ENCODE results near the gene JOSD2. TPM values are rescaled to one million over a fixed set of nuclear protein-coding genes. Genes with fewer than 3 reads are reported as not detected.

JOSD2 gene
- polyA plus RNA-seq, 3 donors = 7.1 to 16.9 (median 13.8) TPM

GRCh38 chr19:50468818-50469217 lies 42.2 kb downstream of the JOSD2 start:
- no peak for DNase-seq (ENCODE audit: extremely low read depth in 1 of 11, low read depth in 9 of 11, low spot score in 4 of 11)

- DNase-seq (ENCODE audit: extremely low read depth in 1 of 11, low read depth in 9 of 11, low spot score in 4 of 11) = no peak
Observed at GRCh38 chr19:50467566-50467965, 43.4 kb downstream of the JOSD2 start.

GRCh38 chr19:50466706-50467039 lies 44.3 kb downstream of the JOSD2 start:
- no peak for DNase-seq (ENCODE audit: extremely low read depth in 1 of 11, low read depth in 9 of 11, low spot score in 4 of 11)

- peak in 1 of 11 donors; percentile 33 for DNase-seq (ENCODE audit: extremely low read depth in 1 of 11, low read depth in 9 of 11, low spot score in 4 of 11)
Observed at GRCh38 chr19:50465986-50466705, 44.8 kb downstream of the JOSD2 start.

- no peak for DNase-seq (ENCODE audit: extremely low read depth in 1 of 11, low read depth in 9 of 11, low spot score in 4 of 11)
Observed at GRCh38 chr19:50465000-50465399, 46.0 kb downstream of the JOSD2 start.

- DNase-seq (ENCODE audit: extremely low read depth in 1 of 11, low read depth in 9 of 11, low spot score in 4 of 11) = no peak
Observed at GRCh38 chr19:50464348-50464747, 46.6 kb downstream of the JOSD2 start.

- no peak for DNase-seq (ENCODE audit: extremely low read depth in 1 of 11, low read depth in 9 of 11, low spot score in 4 of 11)
Observed at GRCh38 chr19:50462970-50463369, 48.0 kb downstream of the JOSD2 start.

DNA sequence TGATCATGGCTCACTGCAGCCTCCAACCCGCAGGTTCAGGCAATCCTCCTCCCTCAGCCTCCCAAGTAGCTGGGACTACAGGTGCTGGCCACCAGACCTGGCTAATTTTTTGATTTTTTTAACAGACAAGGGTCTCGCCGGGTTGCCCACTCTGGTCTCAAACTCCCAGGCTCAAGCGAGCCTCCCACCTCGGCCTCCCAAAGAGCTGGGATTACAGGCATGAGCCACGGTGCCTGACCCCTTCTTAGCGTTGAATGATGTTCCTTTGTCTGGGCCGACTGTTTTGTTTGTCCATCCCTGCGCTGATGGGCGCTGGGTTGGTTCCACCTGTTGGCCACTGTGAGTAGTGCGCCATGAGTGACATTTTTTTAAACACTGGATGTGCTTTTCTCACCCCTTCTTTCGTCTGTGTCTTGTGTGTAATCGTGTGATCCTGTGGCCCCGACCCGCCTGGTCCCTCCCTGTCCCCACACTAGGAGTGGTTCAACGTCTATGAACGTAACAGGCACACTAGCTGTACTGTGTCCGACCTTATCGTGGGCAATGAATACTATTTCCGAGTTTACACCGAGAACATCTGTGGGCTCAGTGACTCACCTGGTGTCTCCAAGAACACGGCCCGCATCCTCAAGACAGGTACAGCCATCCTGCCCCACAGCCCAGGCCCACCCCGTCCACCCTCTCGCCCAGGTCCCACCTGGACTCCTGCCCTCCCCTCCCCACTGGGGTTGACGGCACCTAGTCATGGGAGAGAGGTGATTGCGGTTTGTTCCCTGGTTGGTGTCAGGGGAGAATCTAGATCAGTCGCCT lies 49.7 kb downstream of the JOSD2 start:
- peak in 5 of 11 donors; percentile 35 to 57 (median 53) for DNase-seq (ENCODE audit: extremely low read depth in 1 of 11, low read depth in 9 of 11, low spot score in 4 of 11)

- peak in 1 of 11 donors; percentile 28 for DNase-seq (ENCODE audit: extremely low read depth in 1 of 11, low read depth in 9 of 11, low spot score in 4 of 11)
Observed at GRCh38 chr19:50460161-50460765, 50.7 kb downstream of the JOSD2 start.

DNA sequence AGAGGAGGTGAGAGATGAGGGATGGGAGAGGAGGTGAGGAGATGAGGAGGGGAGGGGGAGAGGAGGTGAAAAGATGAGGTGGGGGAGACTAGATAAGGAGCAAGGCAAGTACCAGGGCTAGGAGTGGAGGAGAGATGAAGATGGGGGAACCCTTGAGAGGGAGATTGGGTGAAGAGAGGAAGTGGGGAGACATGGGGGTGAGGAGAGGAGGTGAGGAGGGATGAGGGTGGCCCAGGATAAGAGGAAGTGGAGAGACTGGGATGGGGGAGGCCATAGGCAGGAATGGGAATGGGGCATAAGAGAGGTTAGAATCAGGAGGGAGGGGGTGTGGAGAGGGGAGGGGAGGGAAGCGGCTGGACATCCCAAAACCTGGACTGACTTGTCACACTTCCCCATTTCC lies 51.4 kb downstream of the JOSD2 start:
- DNase-seq (ENCODE audit: extremely low read depth in 1 of 11, low read depth in 9 of 11, low spot score in 4 of 11) = no peak

- no peak for DNase-seq (ENCODE audit: extremely low read depth in 1 of 11, low read depth in 9 of 11, low spot score in 4 of 11)
Observed at GRCh38 chr19:50459067-50459456, 51.9 kb downstream of the JOSD2 start.

DNA sequence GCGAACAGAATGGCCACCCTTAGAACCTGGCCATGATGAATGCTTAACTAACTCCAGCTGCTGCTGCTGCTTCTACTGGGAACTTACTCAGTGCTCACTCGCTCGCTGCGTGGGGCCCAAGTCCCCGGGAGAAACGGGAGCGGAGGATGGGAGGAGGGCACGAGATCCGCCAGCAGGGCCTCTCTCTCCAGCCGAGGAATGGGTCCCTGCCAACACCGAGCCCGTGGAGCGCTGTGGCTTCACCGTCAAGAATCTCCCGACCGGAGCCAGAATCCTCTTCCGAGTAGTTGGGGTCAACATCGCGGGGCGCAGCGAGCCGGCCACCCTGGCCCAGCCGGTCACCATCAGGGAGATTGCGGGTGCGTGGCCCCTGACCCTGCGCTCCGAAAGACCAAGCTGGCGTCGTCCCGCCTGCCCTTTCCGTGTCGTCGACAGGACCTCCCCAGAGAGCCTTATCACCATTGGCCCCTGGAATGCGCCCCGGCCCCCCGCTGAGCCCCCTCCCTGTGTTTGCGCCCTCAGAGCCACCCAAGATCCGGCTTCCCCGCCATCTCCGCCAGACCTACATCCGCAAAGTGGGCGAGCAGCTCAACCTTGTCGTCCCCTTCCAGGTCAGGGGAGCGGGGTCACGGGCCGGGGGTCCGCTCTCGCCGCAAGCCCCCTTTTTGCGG lies 52.5 kb downstream of the JOSD2 start:
- DNase-seq (ENCODE audit: extremely low read depth in 1 of 11, low read depth in 9 of 11, low spot score in 4 of 11) = peak in 1 of 11 donors; percentile 27

DNA sequence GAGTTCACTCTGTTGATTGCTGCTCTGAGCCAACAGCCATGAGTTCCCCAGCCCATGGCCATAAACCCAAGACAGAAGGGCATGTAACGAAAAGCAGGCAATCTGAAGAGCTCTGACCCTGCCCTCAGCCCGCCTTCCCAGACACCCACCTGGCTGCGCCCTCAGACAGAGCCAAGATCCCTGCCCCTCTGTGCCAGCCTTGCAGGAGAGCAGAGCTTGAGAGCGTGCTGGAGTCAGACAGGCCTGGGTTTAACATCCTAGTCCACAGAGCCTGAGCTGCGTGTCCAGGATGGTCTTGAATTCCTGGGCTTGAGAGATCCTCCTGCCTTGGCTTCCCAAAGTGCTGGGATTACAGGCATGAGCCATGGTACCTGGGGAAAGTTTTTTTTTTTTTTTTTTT lies 53.7 kb downstream of the JOSD2 start:
- DNase-seq (ENCODE audit: extremely low read depth in 1 of 11, low read depth in 9 of 11, low spot score in 4 of 11) = no peak

Other genes starting within 250 kb of the JOSD2 start
- gene KCNC3, start 181.8 kb downstream of the JOSD2 start, polyA plus RNA-seq (ENCODE audit: insufficient read length in 3 of 3) = 10 to 100 TPM; 35.0 to 71.8 (median 41.6) TPM
- gene NAPSA, start 145.6 kb downstream of the JOSD2 start, polyA plus RNA-seq (ENCODE audit: insufficient read length in 3 of 3) = 10 to 100 TPM in 1 of 3 donors, 1 to 10 TPM in 2; 9.3 to 15.3 (median 9.8) TPM
- gene NR1H2, start 134.7 kb downstream of the JOSD2 start, polyA plus RNA-seq (ENCODE audit: insufficient read length in 3 of 3) = 10 to 100 TPM; 25.0 to 43.5 (median 38.5) TPM
- 10 to 100 TPM; 24.1 to 36.6 (median 33.2) TPM for gene POLD1, start 126.8 kb downstream of the JOSD2 start, polyA plus RNA-seq (ENCODE audit: insufficient read length in 3 of 3)
- gene SPIB, start 92.3 kb downstream of the JOSD2 start, polyA plus RNA-seq (ENCODE audit: insufficient read length in 3 of 3) = 1 to 10 TPM in 1 of 3 donors, under 1 TPM in 2; 0.97 to 1.4 (median 0.99) TPM
- 1 to 10 TPM in 1 of 3 donors, under 1 TPM in 2; 0.61 to 1.2 (median 0.89) TPM for gene MYBPC2, start 78.3 kb downstream of the JOSD2 start, polyA plus RNA-seq (ENCODE audit: insufficient read length in 3 of 3)
- 100 to 1,000 TPM in 2 of 3 donors, 10 to 100 TPM in 1; 91.1 to 172 (median 141) TPM for gene EMC10, start 34.7 kb downstream of the JOSD2 start, polyA plus RNA-seq (ENCODE audit: insufficient read length in 3 of 3)
- gene GARIN5A, start 34.3 kb downstream of the JOSD2 start, polyA plus RNA-seq (ENCODE audit: insufficient read length in 3 of 3) = 10 to 100 TPM in 1 of 3 donors, 1 to 10 TPM in 2; 6.9 to 10.6 (median 9.8) TPM
- gene ASPDH, start 2.7 kb upstream of the JOSD2 start, polyA plus RNA-seq (ENCODE audit: insufficient read length in 3 of 3) = 10 to 100 TPM in 2 of 3 donors, 1 to 10 TPM in 1; 7.0 to 13.2 (median 12.4) TPM
- gene LRRC4B, start 57.2 kb upstream of the JOSD2 start, polyA plus RNA-seq (ENCODE audit: insufficient read length in 3 of 3) = 10 to 100 TPM; 13.8 to 26.0 (median 21.8) TPM
- gene SYT3, start 128.7 kb upstream of the JOSD2 start, polyA plus RNA-seq (ENCODE audit: insufficient read length in 3 of 3) = 1 to 10 TPM in 1 of 3 donors, under 1 TPM in 2; 0.37 to 1.5 (median 0.57) TPM
- 1 to 10 TPM; 1.4 to 5.1 (median 2.3) TPM for gene C19orf81, start 138.3 kb upstream of the JOSD2 start, polyA plus RNA-seq (ENCODE audit: insufficient read length in 3 of 3)
- gene SHANK1, start 208.6 kb upstream of the JOSD2 start, polyA plus RNA-seq (ENCODE audit: insufficient read length in 3 of 3) = 1 to 10 TPM; 4.5 to 5.6 (median 5.5) TPM
- gene CLEC11A, start 212.2 kb upstream of the JOSD2 start, polyA plus RNA-seq (ENCODE audit: insufficient read length in 3 of 3) = 10 to 100 TPM; 18.5 to 37.9 (median 37.6) TPM

All from renal cortex interstitium (tissue), 11 donors.